NOMO-1 (cell line): Measurements from ENCODE around the gene REV1.
"Not testable (repeated sequence)": the region's sequence is repeated elsewhere in the genome, so short reads cannot be mapped to it uniquely, and the experiment has no call there.

ENCODE experiments used
- DNase-seq, 2 experiments: peaks; one replicate each; lab custom pipeline; 2025; ENCODE audit not compliant: unreplicated experiment in 2 of 2; lab: John Stamatoyannopoulos, UW

Gene REV1

GRCh38 chr2:99489761-99490622 lies at the start of gene REV1:
TSS of gene REV1 (minus strand) at chr2:99490017. CDS start at chr2:99464975, 25,042 bp downstream.
- DNase-seq, result peak; percentile 89 to 93

GRCh38 chr2:99537910-99538485 lies 48.2 kb upstream of the REV1 start:
- no peak for DNase-seq

GRCh38 chr2:99524056-99524455 lies 34.2 kb upstream of the REV1 start:
- DNase-seq, result no peak

- no peak for DNase-seq
Observed at GRCh38 chr2:99522157-99522556, 32.3 kb upstream of the REV1 start.

- DNase-seq, result no peak
Observed at GRCh38 chr2:99520813-99521212, 31.0 kb upstream of the REV1 start.

- no peak for DNase-seq
Observed at GRCh38 chr2:99520195-99520594, 30.4 kb upstream of the REV1 start.

- DNase-seq, result no peak
Observed at GRCh38 chr2:99514357-99514756, 24.5 kb upstream of the REV1 start.

- no peak for DNase-seq
Observed at GRCh38 chr2:99512181-99512591, 22.4 kb upstream of the REV1 start.

- no peak for DNase-seq
Observed at GRCh38 chr2:99509387-99509786, 19.6 kb upstream of the REV1 start.

- no peak for DNase-seq
Observed at GRCh38 chr2:99507937-99508818, 18.4 kb upstream of the REV1 start.

GRCh38 chr2:99504844-99505584 lies 15.2 kb upstream of the REV1 start:
- DNase-seq, result peak in 1 of 2 experiments; percentile 42

- not testable (repeated sequence) for DNase-seq
Observed at GRCh38 chr2:99503662-99504416, 14.0 kb upstream of the REV1 start.

GRCh38 chr2:99496021-99496420 lies 6.2 kb upstream of the REV1 start:
- no peak for DNase-seq

- DNase-seq, result no peak
Observed at GRCh38 chr2:99495115-99495860, 5.5 kb upstream of the REV1 start.

- DNase-seq, result no peak
Observed at GRCh38 chr2:99492721-99493120, 2.9 kb upstream of the REV1 start.

GRCh38 chr2:99490623-99491461 lies 1.0 kb upstream of the REV1 start:
- DNase-seq, result peak in 1 of 2 experiments; percentile 39

- DNase-seq, result peak; percentile 35 to 63
Observed at GRCh38 chr2:99489063-99489760, 605 bp downstream of the REV1 start.
